Measurements from ENCODE around the gene RNF217.

- TF ChIP-seq, protein P1, sequence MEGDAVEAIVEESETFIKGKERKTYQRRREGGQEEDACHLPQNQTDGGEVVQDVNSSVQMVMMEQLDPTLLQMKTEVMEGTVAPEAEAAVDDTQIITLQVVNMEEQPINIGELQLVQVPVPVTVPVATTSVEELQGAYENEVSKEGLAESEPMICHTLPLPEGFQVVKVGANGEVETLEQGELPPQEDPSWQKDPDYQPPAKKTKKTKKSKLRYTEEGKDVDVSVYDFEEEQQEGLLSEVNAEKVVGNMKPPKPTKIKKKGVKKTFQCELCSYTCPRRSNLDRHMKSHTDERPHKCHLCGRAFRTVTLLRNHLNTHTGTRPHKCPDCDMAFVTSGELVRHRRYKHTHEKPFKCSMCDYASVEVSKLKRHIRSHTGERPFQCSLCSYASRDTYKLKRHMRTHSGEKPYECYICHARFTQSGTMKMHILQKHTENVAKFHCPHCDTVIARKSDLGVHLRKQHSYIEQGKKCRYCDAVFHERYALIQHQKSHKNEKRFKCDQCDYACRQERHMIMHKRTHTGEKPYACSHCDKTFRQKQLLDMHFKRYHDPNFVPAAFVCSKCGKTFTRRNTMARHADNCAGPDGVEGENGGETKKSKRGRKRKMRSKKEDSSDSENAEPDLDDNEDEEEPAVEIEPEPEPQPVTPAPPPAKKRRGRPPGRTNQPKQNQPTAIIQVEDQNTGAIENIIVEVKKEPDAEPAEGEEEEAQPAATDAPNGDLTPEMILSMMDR (conservative IDR thresholded peaks at IDR 0.05; ENCODE audit: low read length), result no peak
- no peak for TF ChIP-seq EZH2phosphoT487 (IDR thresholded peaks at IDR 0.05; ENCODE audit: borderline replicate concordance)
Measured at GRCh38 chr6:125076482-125076742, 114.2 kb downstream of the RNF217 start.

All from Loucy (cell line).